DMS153 (cell line): ENCODE results near the gene LRIG1.

ENCODE experiments used
- DNase-seq: peaks from one replicate; lab custom pipeline; 2025; lab: John Stamatoyannopoulos, UW

The LRIG1 gene

GRCh38 chr3:66344848-66345578, 155.8 kb downstream of the LRIG1 start:
- DNase-seq, result no peak

DNA sequence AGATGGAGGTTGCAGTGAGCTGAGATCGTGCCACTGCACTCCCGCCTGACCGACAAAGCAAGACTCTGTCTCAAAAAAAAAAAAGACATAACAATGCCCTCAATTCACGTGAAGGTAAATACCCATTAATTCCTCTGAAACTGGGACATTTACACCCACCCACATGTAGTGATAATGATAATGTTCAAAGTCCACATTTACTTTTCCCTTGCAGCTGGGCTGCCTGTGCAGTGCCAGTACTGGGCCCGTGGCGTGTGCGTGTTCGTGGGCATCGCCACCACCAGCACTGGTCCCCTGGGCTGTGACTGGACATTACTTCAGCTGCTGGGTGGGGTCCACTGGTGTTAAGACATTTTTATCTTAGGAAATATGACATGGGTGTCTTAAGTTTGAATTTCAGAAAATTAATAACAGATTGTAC, 156.4 kb downstream of the LRIG1 start:
- no peak for DNase-seq

DNA sequence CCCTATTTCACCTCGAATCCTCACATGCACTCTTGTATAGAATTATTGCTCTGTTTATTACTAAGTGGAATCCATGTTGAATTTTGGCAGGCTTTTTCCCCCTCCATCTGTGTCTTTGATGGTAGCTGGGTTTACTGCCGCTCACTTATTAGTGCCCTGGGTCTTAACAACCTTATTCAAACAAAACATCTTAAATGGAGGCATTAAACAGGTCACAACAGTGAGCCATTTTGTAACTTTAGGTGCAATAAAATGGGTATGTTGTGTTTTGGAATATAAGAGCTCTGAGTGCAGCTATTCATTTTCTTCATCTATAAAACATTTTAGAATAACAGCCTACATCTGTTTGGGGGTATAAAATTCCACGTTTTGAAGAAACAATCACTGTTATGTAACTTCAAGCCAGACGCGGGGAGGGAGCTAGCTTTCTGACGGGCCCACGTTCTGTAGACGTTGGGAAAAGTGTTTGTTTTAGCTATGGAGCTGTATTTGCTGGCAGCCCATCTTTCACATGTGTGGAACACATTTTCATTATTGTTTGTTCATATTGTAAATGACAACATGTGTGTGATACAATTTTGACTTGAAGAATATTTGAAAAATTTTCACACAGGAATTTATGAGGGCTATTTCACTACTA, 158.0 kb downstream of the LRIG1 start:
- no peak for DNase-seq

DNA sequence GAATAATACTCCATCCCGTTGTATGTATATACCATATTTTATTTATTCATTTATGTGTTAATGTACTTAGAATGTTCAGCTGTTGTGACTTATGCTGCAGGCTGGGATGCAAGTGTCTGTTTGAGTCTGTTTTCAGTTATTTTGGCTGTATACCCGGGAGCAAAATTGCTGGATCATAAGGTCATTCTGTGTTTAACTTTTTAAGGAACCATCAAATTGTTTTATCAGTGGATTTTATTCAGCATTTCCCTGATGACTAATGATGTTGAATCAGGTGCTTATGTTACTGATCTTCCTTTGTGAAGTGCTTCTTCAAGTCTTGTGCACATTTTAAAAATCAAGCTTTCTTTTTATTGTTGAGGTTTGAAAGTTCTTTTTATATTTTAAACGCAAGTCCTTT, 161.9 kb downstream of the LRIG1 start:
- DNase-seq, result no peak

GRCh38 chr3:66336333-66336766, 164.5 kb downstream of the LRIG1 start:
- DNase-seq, result no peak

GRCh38 chr3:66335671-66336070, 165.2 kb downstream of the LRIG1 start:
- DNase-seq, result no peak
